Uterus (tissue), 2 donors: Measurements from ENCODE around the gene PCDH9.

Source experiments
- POLR2A ChIP-seq, 2 donors: fragments of 450-650 bp; IDR thresholded peaks; one replicate each; pipeline ENCODE4 v1.6.1; 2016; ENCODE audit warnings: antibody characterized with exemption in 2 of 2, mild to moderate bottlenecking in 1 of 2, moderate library complexity in 1 of 2
- TF ChIP-seq, protein P1 (sequence below), 4 experiments: fragments of 200-600 bp in 2 of 4; fragments of 450-650 bp in 2 of 4; sonication (generic) in 2 of 4; IDR thresholded peaks; one replicate each; pipeline ENCODE4 v1.5.1; 2016 to 2019; ENCODE audit warnings: antibody characterized with exemption in 4 of 4, mild to moderate bottlenecking in 2 of 4, moderate library complexity in 1 of 4

DNA sequence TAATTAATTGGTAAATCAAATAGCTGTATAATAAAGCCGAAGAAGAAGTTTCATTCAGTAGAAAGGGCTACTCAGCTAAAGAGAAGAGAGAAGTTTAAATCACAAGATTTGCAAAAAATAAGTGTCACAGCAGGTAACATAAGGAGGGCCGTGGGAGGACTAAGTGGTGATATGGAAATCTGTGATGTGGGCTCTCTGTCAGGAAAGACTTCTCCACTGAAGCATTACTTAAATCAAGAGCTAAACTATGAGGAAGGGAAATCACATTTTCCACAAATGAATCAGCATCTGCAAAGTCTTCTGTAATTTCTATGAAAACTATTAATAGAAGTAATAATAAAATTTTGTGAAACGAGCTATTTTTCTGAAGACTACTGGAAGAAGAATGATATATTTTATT is 153.8 kb downstream of the PCDH9 start:
- TF ChIP-seq POLR2A (IDR thresholded peaks at IDR 0.05), result no peak
- TF ChIP-seq, protein P1, sequence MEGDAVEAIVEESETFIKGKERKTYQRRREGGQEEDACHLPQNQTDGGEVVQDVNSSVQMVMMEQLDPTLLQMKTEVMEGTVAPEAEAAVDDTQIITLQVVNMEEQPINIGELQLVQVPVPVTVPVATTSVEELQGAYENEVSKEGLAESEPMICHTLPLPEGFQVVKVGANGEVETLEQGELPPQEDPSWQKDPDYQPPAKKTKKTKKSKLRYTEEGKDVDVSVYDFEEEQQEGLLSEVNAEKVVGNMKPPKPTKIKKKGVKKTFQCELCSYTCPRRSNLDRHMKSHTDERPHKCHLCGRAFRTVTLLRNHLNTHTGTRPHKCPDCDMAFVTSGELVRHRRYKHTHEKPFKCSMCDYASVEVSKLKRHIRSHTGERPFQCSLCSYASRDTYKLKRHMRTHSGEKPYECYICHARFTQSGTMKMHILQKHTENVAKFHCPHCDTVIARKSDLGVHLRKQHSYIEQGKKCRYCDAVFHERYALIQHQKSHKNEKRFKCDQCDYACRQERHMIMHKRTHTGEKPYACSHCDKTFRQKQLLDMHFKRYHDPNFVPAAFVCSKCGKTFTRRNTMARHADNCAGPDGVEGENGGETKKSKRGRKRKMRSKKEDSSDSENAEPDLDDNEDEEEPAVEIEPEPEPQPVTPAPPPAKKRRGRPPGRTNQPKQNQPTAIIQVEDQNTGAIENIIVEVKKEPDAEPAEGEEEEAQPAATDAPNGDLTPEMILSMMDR (IDR thresholded peaks at IDR 0.05), result no peak
